ENCODE data around the gene TBKBP1. TPM values are rescaled to one million over a fixed set of nuclear protein-coding genes. Genes with fewer than 3 reads are reported as not detected.

TBKBP1 gene
- total RNA-seq, 1 experiment from 2014 or later, result 9.0 TPM

GRCh38 chr17:47660064-47660492, 33.9 kb upstream of the TBKBP1 start:
- no peak overlapping the region for H3K9ac ChIP-seq (ENCODE audit: low read length)
- no peaks in the 10 kb centered on the region for H3K9me3 ChIP-seq (ENCODE audit: low read length)
- H3F3A ChIP-seq (ENCODE audit: low read length, unreplicated experiment), result peaks cover 24% of the 10 kb centered on the region
- POLR2A ChIA-PET (ENCODE audit: unreplicated experiment), result no interaction called here
- TF ChIP-seq CTCF (conservative IDR thresholded peaks at IDR 0.05; ENCODE audit: low read depth, low read length) (no peak), EZH2 (IDR thresholded peaks at IDR 0.05; ENCODE audit: low read length, unreplicated experiment) (no peak)
- no peaks in the 10 kb centered on the region for H3K27me3 ChIP-seq (ENCODE audit: low read length)
- peaks cover 55% of the 10 kb centered on the region for H3K79me2 ChIP-seq (ENCODE audit: low read length)
- H3K4me1 ChIP-seq (ENCODE audit: insufficient read depth, low read length), result 0 out of 2 replicates have a peak, but pooled peaks cover 2% of the 10 kb centered on the region
- intact Hi-C loops (cut with micrococcal nuclease), result no loop called here
- CTCF ChIA-PET, result no interaction called here
- peaks cover 63% of the 10 kb centered on the region for H4K20me1 ChIP-seq (ENCODE audit: low read length)
- no peak for DNase-seq
- 0 out of 2 replicates have a peak, but pooled peaks have one; percentile 34 for ATAC-seq
- H3K36me3 ChIP-seq (ENCODE audit: low read depth, low read length), result peaks cover 87% of the 10 kb centered on the region
- no peaks in the 10 kb centered on the region for H3K9me2 ChIP-seq (replicated peaks; ENCODE audit: low read length)
- no peak overlapping the region for H2AFZ ChIP-seq (ENCODE audit: low read length)
- H3K4me2 ChIP-seq (ENCODE audit: low read length), result no peak overlapping the region
- BruUV-seq (replicated peaks), result no TSS peak
- H3K4me3 ChIP-seq (ENCODE audit: low read length), result no peak overlapping the region
- no peak overlapping the region for H3K27ac ChIP-seq (ENCODE audit: low read length)

- peaks cover 28% of the 10 kb centered on the region for H3K79me2 ChIP-seq (ENCODE audit: low read length)
- no peaks in the 10 kb centered on the region for H3K27me3 ChIP-seq (ENCODE audit: low read length)
- peaks cover 81% of the 10 kb centered on the region for H3K36me3 ChIP-seq (ENCODE audit: low read depth, low read length)
- CTCF ChIA-PET, result interaction anchor here (0.6 to 1.3 kb wide), 5 partner anchors 13 to 163 kb away, joined by 3 to 6 read pairs (median 5); partner anchors contain the start of gene KPNB1
- BruUV-seq (replicated peaks), result no TSS peak
- H3K9me2 ChIP-seq (replicated peaks; ENCODE audit: low read length), result no peaks in the 10 kb centered on the region
- no peaks in the 10 kb centered on the region for H3K9me3 ChIP-seq (ENCODE audit: low read length)
- intact Hi-C loops (cut with micrococcal nuclease), result no loop called here
- peak; percentile 85 for DNase-seq
- H4K20me1 ChIP-seq (ENCODE audit: low read length), result peaks cover 39% of the 10 kb centered on the region; the same call in 1 of the 2 replicates
- peaks cover 20% of the 10 kb centered on the region for H3F3A ChIP-seq (ENCODE audit: low read length, unreplicated experiment)
- POLR2A ChIA-PET (ENCODE audit: unreplicated experiment), result no interaction called here
- no peak overlapping the region for H3K9ac ChIP-seq (ENCODE audit: low read length)
- peak; percentile 90 for ATAC-seq
- no peak overlapping the region for H3K4me3 ChIP-seq (ENCODE audit: low read length)
- no peak overlapping the region for H2AFZ ChIP-seq (ENCODE audit: low read length)
- TF ChIP-seq EZH2 (IDR thresholded peaks at IDR 0.05; ENCODE audit: low read length, unreplicated experiment), result no peak
- TF ChIP-seq EZH2phosphoT487 (IDR thresholded peaks at IDR 0.05; ENCODE audit: borderline replicate concordance, low read length), result no peak
- peak; percentile 96 for TF ChIP-seq CTCF (conservative IDR thresholded peaks at IDR 0.05; ENCODE audit: low read depth, low read length)
- H3K27ac ChIP-seq (ENCODE audit: low read length), result no peak overlapping the region
- H3K4me1 ChIP-seq (ENCODE audit: insufficient read depth, low read length), result no peaks in the 10 kb centered on the region
- H3K4me2 ChIP-seq (ENCODE audit: low read length), result no peak overlapping the region
These were observed 29.9 kb upstream of the TBKBP1 start for GRCh38 chr17:47663912-47664623.

- no peaks in the 10 kb centered on the region for H3K9me3 ChIP-seq (ENCODE audit: low read length)
- H3K4me1 ChIP-seq (ENCODE audit: insufficient read depth, low read length), result no peaks in the 10 kb centered on the region
- TF ChIP-seq EZH2 (IDR thresholded peaks at IDR 0.05; ENCODE audit: low read length, unreplicated experiment) (no peak), CTCF (conservative IDR thresholded peaks at IDR 0.05; ENCODE audit: low read depth, low read length) (no peak; the same call in 1 of the 2 replicates), EZH2phosphoT487 (IDR thresholded peaks at IDR 0.05; ENCODE audit: borderline replicate concordance, low read length) (no peak)
- intact Hi-C loops (cut with micrococcal nuclease), result no loop called here
- H3K9me2 ChIP-seq (replicated peaks; ENCODE audit: low read length), result no peaks in the 10 kb centered on the region
- no peak for ATAC-seq
- no peak overlapping the region for H3K4me3 ChIP-seq (ENCODE audit: low read length)
- DNase-seq, result no peak
- no peak overlapping the region for H2AFZ ChIP-seq (ENCODE audit: low read length)
- POLR2A ChIA-PET (ENCODE audit: unreplicated experiment), result no interaction called here
- H3K9ac ChIP-seq (ENCODE audit: low read length), result no peak overlapping the region
- no peak overlapping the region for H3K4me2 ChIP-seq (ENCODE audit: low read length)
- CTCF ChIA-PET, result interaction anchor here (0.6 to 1.3 kb wide), 2 partner anchors 12 to 16 kb away, joined by 5 to 6 read pairs; partner anchors contain the start of gene KPNB1
- peaks cover 84% of the 10 kb centered on the region for H3K36me3 ChIP-seq (ENCODE audit: low read depth, low read length)
- H3K27ac ChIP-seq (ENCODE audit: low read length), result no peak overlapping the region
- H3K79me2 ChIP-seq (ENCODE audit: low read length), result peaks cover 28% of the 10 kb centered on the region
- peaks cover 39% of the 10 kb centered on the region; the same call in 1 of the 2 replicates for H4K20me1 ChIP-seq (ENCODE audit: low read length)
- no TSS peak for BruUV-seq (replicated peaks)
- peaks cover 20% of the 10 kb centered on the region for H3F3A ChIP-seq (ENCODE audit: low read length, unreplicated experiment)
- H3K27me3 ChIP-seq (ENCODE audit: low read length), result no peaks in the 10 kb centered on the region
These were observed 29.4 kb upstream of the TBKBP1 start for GRCh38 chr17:47664624-47664941.

All from PC-3 (cell line).